ENCODE results near the gene PARVG.

The PARVG gene, protein sequence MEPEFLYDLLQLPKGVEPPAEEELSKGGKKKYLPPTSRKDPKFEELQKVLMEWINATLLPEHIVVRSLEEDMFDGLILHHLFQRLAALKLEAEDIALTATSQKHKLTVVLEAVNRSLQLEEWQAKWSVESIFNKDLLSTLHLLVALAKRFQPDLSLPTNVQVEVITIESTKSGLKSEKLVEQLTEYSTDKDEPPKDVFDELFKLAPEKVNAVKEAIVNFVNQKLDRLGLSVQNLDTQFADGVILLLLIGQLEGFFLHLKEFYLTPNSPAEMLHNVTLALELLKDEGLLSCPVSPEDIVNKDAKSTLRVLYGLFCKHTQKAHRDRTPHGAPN

DNA sequence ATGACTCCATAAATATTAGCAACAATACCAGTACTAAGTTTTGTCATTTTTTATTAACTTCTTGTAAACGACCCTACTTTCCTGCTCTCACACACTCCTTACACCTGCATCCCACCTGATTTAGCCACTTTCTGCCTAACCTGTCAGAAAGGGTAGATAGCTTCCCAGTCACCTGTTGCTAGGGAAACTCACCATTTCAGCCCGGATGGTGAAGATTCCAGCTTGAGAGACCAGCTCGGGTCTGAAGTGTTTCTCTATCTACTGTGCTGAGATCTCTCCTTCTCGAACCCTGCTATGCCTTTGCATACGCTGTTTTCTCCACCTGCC is at the start of gene PARVG:
PARVG (plus strand) TSS at position 220 of the 327 bp plus-strand sequence. CDS start 2,405 bp downstream, outside the sequence.
- peak; percentile 74 to 77 for DNase-seq

DNA sequence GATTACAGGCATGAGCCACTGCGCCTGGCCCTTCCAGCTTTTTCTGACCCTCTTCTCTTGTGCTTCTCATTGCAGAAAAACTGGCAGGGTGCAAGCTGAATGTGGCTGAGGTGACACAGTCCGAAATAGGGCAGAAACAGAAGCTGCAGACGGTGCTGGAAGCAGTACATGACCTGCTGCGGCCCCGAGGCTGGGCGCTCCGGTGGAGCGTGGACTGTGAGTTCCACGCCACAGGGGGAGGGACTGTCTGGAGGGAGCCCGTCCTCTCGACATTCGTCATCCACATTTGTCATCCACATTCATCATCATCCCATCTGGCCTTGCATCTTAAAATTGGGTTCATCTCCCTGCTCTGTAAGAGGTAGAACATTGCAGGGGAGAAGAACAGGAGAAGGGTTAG is 49.3 kb upstream of the PARVG start:
- DNase-seq = no peak

DNA sequence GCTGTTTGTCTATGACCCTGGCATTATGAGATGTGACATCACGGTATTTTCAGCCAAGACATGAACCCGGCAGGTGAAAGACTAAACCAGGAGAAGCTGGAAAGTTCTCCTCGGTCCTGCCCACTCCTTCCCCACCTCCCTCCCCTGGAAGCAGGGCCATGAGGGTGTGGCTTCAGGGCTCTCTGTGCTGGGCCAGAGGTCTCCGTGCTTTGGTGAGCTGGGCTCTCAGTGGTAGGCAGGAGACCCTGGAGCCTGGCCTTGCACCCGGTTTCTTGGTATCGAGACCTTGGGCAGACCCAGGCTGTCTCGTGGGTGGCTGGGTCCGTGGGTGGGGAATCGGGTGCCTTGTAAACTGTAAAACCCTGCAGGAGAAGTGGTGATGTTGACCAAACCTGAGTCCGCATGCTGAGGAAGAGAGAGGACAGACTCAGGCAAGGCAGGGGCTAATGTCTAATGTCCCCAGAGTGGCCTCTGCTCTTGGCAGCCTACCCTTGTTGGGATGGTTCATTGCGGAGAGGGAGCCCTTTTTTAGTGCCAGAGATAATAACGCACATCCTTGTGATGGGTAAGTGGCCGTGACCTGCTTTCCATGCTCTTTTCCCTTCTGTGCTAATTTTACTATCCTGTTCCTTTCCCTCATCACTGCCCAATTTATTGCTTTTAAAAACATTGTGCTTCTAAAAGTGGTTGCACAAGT is 48.6 kb upstream of the PARVG start:
- DNase-seq = no peak

DNA sequence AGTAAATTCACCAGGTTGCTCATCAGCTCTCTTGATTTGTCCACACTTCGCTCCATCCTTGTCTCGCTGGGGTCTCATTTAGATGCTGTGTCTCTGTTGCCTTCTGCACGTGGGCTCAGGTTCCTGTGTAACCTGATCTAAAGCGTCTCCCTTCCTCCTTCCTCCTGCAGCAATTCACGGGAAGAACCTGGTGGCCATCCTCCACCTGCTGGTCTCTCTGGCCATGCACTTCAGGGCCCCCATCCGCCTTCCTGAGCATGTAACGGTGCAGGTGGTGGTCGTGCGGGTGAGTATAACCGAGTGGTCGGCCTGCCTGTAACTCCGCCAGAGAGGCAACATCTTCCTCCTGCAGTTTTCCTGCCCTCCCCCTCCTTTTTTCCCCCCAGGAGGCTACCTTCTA is 48.0 kb upstream of the PARVG start:
- no peak for DNase-seq

DNA sequence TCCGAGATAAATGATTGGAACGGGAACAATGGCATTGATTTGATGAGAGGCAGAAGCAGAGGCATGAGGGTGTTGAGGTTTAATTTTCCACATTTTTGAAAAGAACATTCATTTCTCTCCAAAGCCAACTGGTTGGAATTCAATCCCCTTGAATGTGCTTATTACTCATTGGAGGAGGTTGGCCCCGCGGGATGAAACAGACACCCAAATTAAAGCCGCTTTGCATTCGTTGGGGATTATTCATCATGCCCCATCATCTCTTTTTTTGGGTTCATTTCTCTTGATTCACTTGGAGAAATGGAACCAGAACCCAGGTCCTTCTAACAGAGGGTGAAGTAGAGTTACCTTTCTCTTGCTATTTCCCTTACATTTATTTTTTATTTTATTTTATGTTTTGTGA is 47.6 kb upstream of the PARVG start:
- DNase-seq = no peak

DNA sequence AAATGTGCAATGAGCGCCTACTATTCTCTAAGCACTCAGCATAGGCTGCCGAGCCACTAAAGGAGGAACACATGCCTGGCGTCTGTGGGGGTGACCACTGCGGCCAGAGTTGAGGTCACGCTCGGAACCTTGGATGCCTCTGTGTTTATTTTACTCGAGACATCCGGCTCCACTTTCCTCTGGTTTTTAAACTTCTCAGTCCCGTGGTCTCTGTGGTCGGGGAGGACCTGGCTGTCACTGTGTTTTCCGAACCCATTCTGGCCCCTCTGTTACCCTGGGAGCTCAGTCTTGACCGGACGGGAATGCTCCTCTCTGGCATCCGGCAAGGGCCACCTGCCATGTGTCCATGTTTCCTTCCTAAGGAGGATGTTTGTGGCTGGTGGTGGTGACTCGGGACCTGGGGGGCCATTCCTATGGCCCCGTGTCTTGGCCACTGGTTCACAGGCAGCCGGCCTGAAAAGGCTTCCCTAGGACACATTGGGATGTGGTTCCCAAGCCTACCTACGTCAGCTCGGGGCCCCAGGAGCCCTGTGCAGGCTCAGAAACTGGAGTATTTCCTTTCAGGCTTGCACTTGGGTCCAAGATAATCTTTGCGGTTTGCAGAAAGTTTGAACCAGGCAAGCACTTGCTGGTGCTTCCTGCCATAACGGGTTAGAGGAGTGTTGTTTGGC is 46.7 kb upstream of the PARVG start:
- DNase-seq = no peak

DNA sequence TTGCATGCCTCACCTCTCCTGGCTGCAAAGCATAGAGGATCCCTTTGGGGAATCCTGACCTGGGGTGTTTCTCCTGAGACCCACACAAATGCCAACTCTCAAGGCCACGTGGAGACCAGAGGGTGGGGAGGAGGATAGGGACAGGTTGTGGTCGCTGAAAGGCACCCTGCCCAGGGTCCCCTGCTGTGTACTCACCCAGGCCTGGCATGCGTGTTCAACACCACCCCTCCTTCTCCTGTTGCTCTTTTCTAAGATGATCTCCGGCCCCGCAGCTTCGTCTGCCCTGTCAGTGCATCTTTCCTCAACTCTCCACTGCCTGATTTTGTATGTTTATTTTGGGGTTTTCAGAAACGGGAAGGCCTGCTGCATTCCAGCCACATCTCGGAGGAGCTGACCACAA is 44.6 kb upstream of the PARVG start:
- DNase-seq = no peak

DNA sequence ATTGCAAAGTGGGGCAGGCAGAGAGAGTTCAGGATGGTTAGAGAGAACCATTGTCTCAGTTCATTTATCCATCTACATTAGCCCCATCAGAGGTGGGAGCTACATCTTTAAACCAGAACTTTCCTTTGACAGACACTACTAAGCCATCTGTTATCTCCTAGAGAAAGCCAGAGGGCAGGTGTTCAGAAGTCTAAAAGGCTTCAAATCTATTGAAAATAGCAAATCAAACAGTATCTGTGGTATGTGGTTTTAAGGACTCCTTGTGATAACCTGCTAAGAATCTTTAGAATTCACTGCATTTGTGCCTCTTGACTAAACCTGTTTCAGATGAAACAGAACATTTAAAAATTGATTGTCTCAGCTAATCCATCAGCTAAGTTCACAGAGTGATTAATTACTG is 43.9 kb upstream of the PARVG start:
- no peak for DNase-seq

DNA sequence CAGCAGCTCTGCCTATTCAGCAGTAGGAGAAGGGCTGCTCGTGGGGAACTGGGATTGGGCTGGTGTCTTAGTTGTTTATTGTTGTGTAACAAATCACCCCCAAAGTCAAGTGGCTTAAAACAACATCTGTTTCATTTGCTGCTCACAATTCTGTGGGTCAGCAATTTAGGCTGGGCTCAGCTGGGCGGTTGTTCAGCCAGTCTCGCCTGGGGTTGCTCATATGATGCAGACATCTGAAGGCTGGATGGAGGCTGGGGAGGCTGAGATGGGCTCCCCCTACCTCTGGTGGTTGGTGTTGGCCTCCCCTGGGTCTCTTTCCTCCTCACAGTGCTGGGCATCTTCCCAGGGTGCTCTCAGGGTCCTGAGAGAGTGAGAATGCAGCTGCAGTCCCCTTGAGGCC is 43.3 kb upstream of the PARVG start:
- DNase-seq = no peak

DNA sequence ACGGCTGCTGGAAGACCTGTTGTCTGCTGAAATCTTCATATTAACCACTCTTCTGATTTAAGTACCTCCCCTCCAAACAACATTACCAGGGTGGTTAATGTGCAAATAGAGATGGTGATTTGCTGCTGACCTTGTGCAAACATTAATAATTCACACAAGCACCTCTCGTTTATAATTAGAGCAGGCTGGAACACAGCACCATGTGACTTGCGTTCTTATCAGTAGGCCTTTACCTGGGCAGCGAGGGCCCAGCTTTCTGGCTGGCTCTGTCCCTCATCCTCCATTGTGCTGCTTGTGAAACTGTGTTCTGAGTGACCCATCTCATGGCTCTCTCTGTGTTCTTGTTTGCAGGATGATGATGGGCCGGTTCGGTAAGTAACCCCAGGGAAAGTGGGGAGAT is 41.0 kb upstream of the PARVG start:
- DNase-seq = no peak

DNA sequence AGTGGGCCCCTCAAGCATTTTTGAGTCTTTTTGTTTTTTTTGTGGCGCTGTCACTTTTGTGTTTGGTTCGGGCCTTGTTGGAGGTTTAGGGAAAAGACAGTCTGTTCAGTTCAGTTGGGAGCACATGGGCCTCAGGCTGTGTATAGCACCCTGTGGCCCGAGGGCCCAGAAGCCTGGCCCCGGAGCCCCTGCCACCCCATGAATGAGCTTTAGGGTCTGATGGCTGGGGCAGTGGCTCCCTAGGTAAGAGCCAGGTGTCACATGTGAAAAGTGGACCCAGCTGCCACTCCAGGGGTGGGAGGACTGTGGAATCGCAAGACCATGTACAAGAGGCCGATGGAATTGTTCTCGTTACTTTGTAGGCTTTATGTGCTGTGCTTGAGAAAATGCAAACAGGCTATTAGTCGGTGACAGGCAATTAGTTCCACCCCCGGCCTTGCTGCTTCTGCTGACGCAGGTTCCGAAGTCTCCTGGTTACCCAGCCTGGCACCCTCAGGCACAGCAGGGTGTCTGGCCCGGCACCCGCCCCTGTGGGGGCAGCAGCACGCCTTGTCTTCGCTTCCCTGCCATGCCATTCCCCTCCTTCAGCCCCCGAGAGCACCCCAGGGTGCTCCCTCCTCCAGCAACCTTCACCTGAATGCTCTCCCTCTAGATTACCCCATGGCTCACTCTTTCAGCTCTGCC is 38.2 kb upstream of the PARVG start:
- DNase-seq = no peak

DNA sequence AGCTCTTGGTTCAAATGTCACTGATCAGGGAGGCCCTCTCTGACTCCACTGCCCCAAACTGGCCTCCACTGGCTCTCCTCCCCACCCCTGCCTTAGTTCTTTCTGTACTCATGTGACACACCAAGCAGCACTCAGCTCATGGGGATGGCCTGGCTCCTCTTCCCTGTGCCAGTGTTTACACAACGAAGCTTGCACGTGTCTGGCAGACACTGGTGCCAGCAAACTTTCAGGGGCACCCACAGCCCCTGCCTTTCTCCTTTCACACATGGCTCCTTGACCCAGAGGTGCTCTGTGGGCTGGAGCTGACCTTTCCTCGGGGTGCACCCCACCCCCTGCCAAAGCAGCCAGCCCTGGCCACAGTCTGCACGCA is 37.6 kb upstream of the PARVG start:
- no peak for DNase-seq

DNA sequence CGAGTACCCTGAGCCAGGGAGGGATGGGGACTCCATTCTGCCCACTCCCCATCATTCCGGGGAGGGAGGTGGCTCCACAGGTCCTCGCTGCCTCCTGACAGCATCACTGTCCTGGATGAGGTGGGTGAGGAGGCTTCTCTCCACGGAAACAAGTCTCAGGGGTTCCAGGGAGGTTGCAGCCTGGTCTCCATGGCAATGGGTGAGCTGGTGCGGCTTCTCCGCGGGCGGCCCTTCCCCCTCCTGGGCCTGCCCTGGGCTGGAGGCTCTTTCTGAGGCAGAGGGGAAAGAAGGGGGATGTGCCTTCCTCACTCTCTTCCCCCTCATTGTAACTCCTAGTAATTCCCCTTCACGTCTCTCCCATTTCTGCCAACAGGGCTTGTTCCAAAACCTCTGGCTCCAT is 37.1 kb upstream of the PARVG start:
- DNase-seq = no peak

DNA sequence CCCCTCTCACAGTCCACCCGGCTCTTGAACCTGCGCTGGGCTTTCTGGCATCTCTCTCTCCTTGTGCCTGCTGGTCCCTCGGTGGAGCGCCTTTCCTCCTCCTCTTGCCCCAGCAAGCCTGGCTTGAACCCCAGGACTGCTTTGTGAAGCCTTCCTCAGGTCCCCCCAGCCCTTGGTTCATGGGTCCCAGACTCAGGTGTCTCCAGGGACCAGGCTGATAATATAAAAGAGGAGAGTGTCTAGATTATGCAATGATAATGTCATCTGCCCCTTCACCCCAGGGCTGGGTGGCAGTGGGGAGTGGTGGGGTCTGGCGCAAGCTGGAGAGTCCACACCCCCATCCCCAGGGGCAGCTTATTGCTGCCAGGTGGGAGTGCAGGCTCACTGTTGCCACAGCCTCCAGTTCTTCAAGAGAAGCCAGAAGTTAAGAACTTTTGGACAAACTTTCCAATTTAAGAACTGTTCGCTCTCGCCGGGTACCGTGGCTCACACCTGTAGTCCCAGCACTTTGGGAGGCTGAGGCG is 36.6 kb upstream of the PARVG start:
- no peak for DNase-seq

DNA sequence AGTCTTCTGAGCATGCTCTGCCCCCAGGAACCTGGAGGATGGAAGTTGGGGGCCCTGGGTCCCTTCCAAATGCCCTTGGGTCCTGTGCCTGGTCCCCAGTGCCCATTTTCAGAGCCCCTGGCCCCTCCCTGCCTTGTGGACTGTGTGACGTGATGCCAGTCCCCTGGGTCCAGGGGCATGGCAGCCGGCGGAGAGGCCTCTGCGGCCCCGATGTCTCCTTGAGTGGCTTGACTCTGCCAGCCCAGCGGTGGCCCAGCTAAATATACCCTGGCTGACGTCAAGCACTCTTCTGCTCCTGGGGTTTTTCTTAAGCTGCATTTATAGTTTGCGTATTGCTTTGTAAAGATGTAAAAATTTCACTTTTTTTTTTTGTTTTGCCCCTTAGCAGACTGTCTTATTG is 35.2 kb upstream of the PARVG start:
- DNase-seq = no peak

DNA sequence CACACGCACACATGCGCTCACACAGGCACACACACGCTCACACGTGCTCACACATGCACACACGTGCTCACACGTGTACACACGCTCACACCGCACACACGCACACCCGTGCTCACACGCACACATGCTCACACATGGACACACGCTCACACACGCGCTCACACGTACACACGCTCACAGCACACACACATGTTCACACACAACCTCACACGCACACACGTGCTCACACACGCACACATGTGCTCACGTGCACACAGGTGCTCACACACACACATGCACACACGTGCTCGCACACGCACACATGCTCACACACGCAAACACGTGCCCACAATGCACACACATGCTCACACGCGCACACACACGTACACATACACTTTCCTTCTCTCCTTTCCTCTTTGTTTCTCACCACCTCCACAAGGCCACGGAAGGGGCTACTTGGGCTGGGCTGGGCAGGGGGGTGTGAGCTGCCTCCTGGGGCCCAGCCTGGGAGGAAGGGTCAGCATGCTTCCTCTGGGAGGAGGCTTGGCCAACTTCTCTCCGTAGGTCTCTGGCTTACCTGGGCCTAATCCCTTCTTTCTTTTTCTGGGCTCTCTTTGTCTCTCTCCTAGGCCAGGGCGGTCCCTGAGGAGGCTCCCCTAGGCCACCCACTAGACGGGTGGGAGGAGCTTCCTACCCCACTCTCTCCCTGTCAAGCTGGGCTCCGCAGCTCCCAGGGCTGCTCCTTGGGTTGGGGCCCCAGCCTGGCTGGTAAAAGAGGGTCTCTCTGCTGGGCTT is 34.5 kb upstream of the PARVG start:
- DNase-seq = no peak

DNA sequence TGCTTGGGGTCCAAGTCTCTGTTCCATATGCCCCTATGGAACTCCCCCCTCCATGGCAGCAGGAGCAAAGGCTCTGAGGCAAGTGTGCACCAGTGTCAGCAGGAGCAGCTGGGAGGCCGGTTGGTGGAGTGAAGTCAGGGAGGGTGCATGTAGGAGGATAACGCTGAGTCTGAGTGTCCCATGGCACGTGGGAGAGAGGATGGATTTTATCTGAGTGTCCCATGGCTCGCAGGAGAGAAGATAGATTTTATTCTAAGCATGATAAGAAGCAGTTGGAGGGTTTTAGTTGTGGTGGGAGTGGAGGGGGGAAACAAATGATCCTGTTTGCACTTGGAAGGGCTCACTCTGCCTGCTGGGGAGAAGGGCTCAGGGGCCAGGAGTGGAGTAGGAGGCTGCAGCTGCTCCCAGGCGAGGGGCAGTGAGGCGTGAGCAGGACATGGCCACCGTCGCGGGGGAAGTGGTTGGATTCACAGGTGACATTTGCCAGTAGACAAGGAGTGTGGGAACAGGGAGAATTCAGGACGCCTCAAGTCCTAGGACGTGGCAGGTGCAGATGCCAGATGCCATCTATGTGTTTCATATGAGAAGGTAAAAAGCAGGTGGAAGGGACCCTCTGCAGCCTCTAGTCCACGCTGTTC is 33.6 kb upstream of the PARVG start:
- DNase-seq = no peak

DNA sequence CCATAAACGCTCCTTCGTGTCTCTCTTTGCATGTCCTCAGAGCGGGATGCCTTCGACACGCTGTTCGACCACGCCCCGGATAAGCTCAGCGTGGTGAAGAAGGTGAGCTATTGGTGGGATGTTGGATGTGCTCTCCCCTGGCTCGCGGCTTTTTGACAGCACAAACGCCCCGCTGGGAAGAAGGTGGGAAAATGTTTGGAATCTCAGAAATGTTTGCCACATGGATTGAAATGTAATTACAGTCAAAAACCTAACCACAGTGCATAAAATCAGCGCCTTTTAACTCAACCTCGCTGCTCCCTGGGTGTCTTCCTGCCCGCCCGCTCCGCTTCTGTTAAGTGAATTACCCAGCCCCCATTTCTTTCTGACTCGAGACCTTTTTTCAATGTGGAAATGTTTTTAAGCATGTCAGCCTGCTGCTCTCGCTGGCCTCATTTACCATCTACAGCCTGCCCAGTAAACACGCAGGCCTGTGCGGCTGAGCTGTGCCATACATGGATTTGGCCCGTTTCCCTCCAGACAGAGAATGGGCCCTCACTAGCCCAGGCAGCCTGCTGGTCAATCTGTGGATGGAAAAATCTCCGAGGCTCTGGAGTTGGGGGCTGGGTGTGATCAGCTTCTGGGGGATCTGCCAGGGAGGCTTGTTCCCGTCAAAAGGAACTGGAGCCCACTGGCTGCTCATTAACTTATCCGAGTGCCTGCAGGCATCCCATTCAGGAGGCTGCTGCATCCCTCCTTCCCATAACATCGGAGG is 32.7 kb upstream of the PARVG start:
- no peak for DNase-seq

DNA sequence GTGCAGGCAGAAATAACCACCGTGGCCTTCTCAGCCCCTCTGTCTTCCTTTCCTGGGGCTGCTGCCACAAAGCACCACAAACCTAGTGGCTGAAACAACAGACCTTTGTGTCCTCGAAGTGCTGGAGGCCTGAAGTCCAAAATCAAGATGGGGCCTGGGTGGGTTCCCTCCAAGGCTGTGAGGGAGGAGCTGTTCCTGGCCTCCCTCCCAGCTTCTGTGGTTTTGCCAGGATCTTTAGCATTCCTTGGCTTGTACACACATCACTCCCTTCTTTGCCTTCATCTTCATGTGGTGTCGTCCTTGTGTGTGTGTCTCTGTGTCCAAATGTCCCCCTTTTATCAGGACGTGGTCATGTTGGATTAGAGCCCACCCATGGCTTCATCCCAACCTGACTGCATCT is 29.0 kb upstream of the PARVG start:
- DNase-seq = no peak

DNA sequence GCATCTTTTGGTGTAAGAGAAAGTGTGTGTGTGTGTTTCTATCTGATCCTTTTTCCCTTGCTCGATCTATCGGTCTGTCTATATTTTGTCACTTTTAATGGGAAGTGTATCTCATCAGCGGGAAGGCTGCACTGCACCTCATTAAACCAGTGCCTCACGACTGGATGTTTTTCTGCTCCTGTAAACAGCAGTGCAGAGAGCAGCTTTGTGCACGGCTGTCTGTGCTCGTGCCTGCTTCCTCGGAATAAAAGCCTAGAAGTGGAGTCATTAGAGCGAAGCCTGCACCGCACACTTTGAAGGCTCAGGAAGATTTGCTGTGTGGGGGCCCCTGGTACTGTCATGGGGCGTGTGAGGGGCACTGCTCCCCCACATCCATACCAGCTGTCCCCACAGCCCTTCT is 27.0 kb upstream of the PARVG start:
- no peak for DNase-seq

DNA sequence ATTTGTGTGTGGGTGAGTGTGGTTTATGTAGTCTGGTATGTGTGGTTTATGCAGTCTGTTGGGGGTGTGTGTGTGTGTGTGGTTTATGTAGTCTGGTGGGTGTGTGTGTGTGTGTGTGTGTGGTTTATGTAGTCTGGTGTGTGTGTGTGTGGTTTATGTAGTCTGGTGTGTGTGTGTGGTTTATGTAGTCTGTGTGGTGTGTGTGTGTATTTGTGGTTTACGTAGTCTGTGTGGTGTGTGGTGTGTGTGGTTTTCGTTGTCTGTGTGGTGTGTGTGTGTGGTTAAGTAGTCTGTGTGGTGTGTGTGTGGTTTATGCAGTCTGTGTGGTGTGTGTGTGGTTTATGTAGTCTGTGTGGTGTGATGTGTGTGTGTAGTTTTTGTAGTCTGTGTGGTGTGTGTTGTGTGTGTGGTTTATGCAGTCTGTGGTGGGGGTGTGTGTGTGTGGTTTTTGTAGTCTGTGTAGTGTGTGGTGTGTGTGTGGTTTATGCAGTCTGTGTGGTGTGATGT is 26.2 kb upstream of the PARVG start:
- DNase-seq = peak in 1 of 2 donors; percentile 31
